Mucosa of rectum (tissue), 2 donors: ENCODE measurements around the gene RAB15.

Source experiments
- H3K27ac ChIP-seq, 2 donors: one replicate each; pipeline ENCODE4 v1.7.0; 2013; ENCODE audit warnings: inconsistent platforms in 2 of 2, low read depth in 2 of 2, low read length in 2 of 2
- H3K27me3 ChIP-seq, 2 donors: one replicate each; pipeline ENCODE4 v1.7.0; 2013; ENCODE audit warnings: low read length in 2 of 2; ENCODE audit not compliant: control insufficient read depth in 2 of 2, insufficient read depth in 2 of 2
- H3K36me3 ChIP-seq, 2 donors: one replicate each; pipeline ENCODE4 v1.7.0; 2013; ENCODE audit warnings: low read length in 2 of 2; ENCODE audit not compliant: control insufficient read depth in 2 of 2, insufficient read depth in 2 of 2
- H3K4me1 ChIP-seq, 2 donors: one replicate each; pipeline ENCODE4 v1.7.0; 2013; ENCODE audit warnings: low read length in 2 of 2, mild to moderate bottlenecking in 1 of 2; ENCODE audit not compliant: control insufficient read depth in 2 of 2, insufficient read depth in 2 of 2
- H3K4me3 ChIP-seq, 2 donors: one replicate each; pipeline ENCODE4 v1.7.0; 2013; ENCODE audit warnings: low read length in 2 of 2
- H3K9ac ChIP-seq, 2 donors: one replicate each; pipeline ENCODE4 v1.7.0; 2013; ENCODE audit warnings: low read length in 2 of 2, low read depth in 1 of 2, mild to moderate bottlenecking in 1 of 2
- H3K9me3 ChIP-seq, 2 donors: one replicate each; pipeline ENCODE4 v1.7.0; 2013; ENCODE audit warnings: low read length in 2 of 2; ENCODE audit not compliant: control insufficient read depth in 2 of 2
- donor health status: healthy.
- donor health status: Normal muscosa, but diverticular disease.

RAB15 gene

DNA sequence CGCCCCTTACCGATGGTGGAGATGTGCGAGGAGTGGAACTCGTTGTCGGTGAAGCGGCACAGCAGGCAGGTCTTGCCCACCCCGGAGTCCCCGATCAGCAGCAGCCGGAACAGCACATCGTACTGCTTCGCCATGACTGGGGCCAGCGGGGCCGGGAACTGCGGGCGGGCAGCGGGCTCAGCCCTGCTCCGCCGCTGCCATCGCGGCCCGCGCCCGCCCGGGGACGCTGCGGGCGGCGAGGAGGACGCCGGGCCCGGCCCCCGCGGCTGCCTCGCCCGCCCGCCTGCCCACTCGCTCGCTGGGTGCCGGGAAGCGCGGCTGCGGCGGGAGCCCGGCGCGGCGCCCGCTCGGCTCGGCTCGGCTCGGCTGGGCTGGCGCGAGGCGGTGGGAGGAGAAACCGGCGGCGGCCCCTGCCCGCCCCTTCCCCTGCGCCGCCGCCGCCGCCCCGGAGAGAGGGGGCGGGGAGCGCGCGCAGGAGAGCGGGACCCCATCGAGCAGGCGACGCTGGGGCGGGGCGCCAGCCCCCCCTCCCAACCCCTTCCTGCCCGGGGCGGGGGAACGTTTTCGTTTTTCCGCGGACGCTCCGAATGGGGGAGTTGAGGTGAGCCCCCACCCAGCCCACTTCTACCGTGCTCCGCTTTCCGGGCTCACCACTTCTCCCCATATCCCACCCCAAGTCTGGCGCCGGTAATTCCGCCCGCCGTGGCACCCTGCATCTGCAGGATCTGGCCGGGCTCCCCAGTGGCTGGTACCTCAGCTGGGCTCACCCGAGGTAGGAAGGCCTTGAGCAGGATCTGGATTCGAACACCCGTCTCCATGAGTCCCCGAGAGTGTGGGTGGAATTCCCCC is at the start of gene RAB15:
RAB15 (minus strand) TSS at position 394 of the 849 bp plus-strand sequence; CDS start at position 134, 260 bp downstream.
- no peaks in the 10 kb centered on the region for H3K9me3 ChIP-seq
- peak within 1 kb of the TSS; percentile 52 to 61 for H3K27ac ChIP-seq
- peaks cover 15% of the 10 kb centered on the region in 2 donors for H3K4me1 ChIP-seq

DNA sequence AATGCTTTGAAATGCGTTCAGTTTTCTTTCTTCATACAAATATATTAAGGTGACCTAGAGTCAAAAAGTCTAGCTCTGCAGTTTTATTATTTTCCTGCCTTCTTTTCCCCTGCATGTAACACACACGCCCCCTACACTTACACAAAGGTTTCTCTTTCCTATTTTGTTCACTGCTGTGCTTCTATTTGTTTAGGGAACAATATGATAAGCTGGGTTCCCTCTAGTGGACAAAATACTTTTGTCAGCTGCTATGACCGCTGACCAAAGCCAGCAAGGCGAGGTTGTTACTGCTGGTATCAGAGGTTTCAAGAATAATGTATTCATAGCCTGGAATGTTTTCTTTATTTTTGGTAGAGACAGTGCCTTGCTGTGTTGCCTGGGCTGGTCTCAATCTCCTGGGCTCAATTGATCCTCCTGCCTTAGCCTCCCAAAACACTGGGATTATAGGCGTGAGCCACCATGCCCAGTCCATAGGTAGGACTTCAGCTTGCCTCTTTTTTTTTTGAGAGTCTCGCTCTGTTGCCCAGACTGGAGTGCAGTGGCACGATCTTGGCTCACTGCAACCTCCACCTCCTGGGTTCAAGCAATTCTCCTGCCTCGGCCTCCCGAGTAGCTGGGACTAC is 47.9 kb upstream of the RAB15 start:
- Histone ChIP-seq H3K27ac (no peak overlapping the region), H3K36me3 (peaks cover 6 to 15% of the 10 kb centered on the region in 2 donors), H3K9ac (no peak overlapping the region), H3K27me3 (no peaks in the 10 kb centered on the region), H3K4me3 (no peak overlapping the region), H3K9me3 (no peaks in the 10 kb centered on the region), H3K4me1 (peaks cover 0 to 5% of the 10 kb centered on the region in 2 donors)

More for the DNA sequence above, at the start of gene RAB15:
- Histone ChIP-seq H3K36me3 (no peaks in the 10 kb centered on the region), H3K27me3 (peaks cover 0 to 3% of the 10 kb centered on the region in 2 donors), H3K9ac (peak within 1 kb of the TSS; percentile 60 to 73), H3K4me3 (peak within 1 kb of the TSS; percentile 71 to 74)

GRCh38 chr14:65016471-65016870 is 44.3 kb upstream of the RAB15 start:
- Histone ChIP-seq H3K4me3 (no peak overlapping the region), H3K27me3 (no peaks in the 10 kb centered on the region), H3K9ac (no peak overlapping the region), H3K9me3 (no peaks in the 10 kb centered on the region), H3K27ac (no peak overlapping the region), H3K36me3 (peaks cover 8 to 36% of the 10 kb centered on the region in 2 donors), H3K4me1 (peaks cover 0 to 5% of the 10 kb centered on the region in 2 donors)

DNA sequence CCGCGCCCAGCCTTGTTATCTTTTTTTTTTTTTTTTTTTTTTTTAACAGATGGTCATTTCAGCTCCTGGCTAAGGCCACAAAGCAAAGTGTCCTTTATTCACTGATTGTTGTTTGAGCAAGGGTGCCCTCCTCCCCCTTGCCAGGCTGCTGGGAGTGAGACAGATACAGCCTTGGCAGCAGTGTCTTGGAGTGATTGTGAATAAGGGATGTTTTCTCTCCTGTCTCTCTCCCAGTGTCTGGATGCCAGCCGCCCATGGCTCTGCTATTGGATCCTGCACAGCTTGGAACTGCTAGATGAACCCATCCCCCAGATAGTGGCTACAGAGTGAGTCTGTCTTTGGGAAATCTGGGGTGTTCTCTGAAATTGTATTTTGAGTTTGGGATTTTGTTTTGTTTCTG is 43.3 kb upstream of the RAB15 start:
- no peaks in the 10 kb centered on the region for H3K27me3 ChIP-seq
- peaks cover 0 to 5% of the 10 kb centered on the region in 2 donors for H3K4me1 ChIP-seq
- no peaks in the 10 kb centered on the region for H3K9me3 ChIP-seq
- H3K9ac ChIP-seq, result no peak overlapping the region
- peaks cover 8 to 36% of the 10 kb centered on the region in 2 donors for H3K36me3 ChIP-seq
- H3K4me3 ChIP-seq, result no peak overlapping the region
- H3K27ac ChIP-seq, result no peak overlapping the region

- H3K9me3 ChIP-seq, result no peaks in the 10 kb centered on the region
- no peak overlapping the region for H3K4me3 ChIP-seq
- peaks cover 8 to 40% of the 10 kb centered on the region in 2 donors for H3K36me3 ChIP-seq
- no peak overlapping the region for H3K27ac ChIP-seq
- no peak overlapping the region for H3K9ac ChIP-seq
- H3K27me3 ChIP-seq, result no peaks in the 10 kb centered on the region
- H3K4me1 ChIP-seq, result no peaks in the 10 kb centered on the region
These were observed 40.2 kb upstream of the RAB15 start for GRCh38 chr14:65012353-65012752.

- H3K9ac ChIP-seq, result no peak overlapping the region
- no peaks in the 10 kb centered on the region for H3K27me3 ChIP-seq
- H3K36me3 ChIP-seq, result peaks cover 7 to 37% of the 10 kb centered on the region in 2 donors
- no peaks in the 10 kb centered on the region for H3K9me3 ChIP-seq
- H3K4me3 ChIP-seq, result no peak overlapping the region
- H3K4me1 ChIP-seq, result no peaks in the 10 kb centered on the region
- no peak overlapping the region for H3K27ac ChIP-seq
These were observed 39.4 kb upstream of the RAB15 start for GRCh38 chr14:65011538-65011937.

DNA sequence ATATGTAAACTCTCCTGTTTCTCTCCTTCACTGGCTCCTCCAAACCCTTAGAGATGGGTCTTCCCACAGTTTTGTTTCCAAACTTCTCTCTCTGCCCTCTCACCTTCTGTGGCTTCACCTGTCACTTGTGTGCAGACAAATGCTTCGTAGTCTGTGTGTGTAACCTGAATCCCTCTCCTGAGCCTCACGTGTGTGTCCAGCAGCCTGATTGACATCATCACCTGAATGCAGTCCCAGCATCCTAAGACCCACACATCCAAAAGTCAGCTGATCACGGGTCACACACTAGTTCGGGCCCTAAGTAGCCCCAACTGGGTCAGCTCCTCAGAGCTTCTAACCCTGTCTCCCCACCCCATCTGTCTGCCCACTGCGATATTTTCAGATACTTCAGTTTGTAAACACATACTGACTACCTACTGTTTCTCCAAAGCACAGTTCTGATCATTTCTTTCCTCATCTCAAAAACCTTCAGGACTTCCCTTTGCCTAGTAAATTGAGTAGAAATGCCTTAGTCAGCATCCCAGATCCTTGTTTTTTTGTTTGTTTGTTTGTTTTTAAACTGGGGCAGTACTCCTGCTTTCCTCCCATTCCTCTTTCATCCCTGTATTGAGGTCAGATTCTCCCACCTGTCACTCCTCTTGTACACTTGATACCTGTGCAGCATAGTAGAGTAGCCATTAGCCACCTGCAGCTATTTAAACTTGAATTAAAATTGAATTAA is 38.2 kb upstream of the RAB15 start:
- H3K36me3 ChIP-seq, result peaks cover 6 to 28% of the 10 kb centered on the region in 2 donors
- no peak overlapping the region for H3K27ac ChIP-seq
- H3K4me1 ChIP-seq, result no peaks in the 10 kb centered on the region
- H3K4me3 ChIP-seq, result no peak overlapping the region
- H3K27me3 ChIP-seq, result no peaks in the 10 kb centered on the region
- H3K9me3 ChIP-seq, result no peaks in the 10 kb centered on the region
- no peak overlapping the region for H3K9ac ChIP-seq

GRCh38 chr14:65007202-65007601 is 35.1 kb upstream of the RAB15 start:
- Histone ChIP-seq H3K36me3 (peaks cover 6 to 11% of the 10 kb centered on the region in 2 donors), H3K4me3 (no peak overlapping the region), H3K4me1 (no peaks in the 10 kb centered on the region), H3K27me3 (no peaks in the 10 kb centered on the region), H3K27ac (no peak overlapping the region), H3K9me3 (no peaks in the 10 kb centered on the region), H3K9ac (no peak overlapping the region)

DNA sequence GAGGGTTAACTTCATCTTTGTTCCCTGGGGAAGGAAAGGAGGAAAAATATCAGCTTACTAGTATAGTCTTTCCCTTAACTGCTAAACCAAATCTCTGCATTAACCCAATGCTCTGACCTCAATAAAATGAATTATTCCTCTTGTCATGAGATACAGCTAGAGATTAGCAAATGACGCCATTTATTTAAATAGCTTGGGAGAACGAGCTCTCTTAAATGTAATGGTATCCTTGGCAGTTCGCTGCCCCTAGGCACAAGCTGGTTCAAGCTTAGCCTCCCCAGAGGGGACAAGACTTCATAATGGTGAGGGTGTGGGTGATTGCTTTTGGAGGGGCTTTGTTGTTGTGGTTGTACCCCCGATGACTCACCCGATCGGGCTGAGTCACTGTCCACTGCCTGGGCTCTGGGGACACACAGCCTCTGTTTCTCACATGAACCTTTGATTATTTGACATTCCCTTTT is 34.2 kb upstream of the RAB15 start:
- Histone ChIP-seq H3K9me3 (no peaks in the 10 kb centered on the region), H3K27me3 (no peaks in the 10 kb centered on the region), H3K27ac (no peak overlapping the region), H3K4me1 (no peaks in the 10 kb centered on the region), H3K36me3 (peaks cover 6 to 8% of the 10 kb centered on the region in 2 donors), H3K9ac (no peak overlapping the region), H3K4me3 (no peak overlapping the region)

- Histone ChIP-seq H3K27me3 (no peaks in the 10 kb centered on the region), H3K9me3 (no peaks in the 10 kb centered on the region), H3K4me1 (no peaks in the 10 kb centered on the region), H3K36me3 (peaks cover 4 to 6% of the 10 kb centered on the region in 2 donors), H3K4me3 (no peak overlapping the region), H3K9ac (no peak overlapping the region), H3K27ac (no peak overlapping the region)
These were observed 31.3 kb upstream of the RAB15 start for GRCh38 chr14:65003394-65003793.
